CMK (cell line): ENCODE results near the gene RAB7B.

Experiments used
- DNase-seq: peaks from one replicate; pipeline ENCODE4 v3.0.0-alpha.2; 2010; ENCODE audit warnings: low read depth

RAB7B gene

GRCh38 chr1:205994346-205994745, 8.8 kb downstream of the RAB7B start:
- DNase-seq, result no peak

GRCh38 chr1:205993068-205993467, 10.1 kb downstream of the RAB7B start:
- no peak for DNase-seq

- no peak for DNase-seq
These were observed 10.8 kb downstream of the RAB7B start for GRCh38 chr1:205992218-205992882.

- DNase-seq, result no peak
These were observed 12.0 kb downstream of the RAB7B start for GRCh38 chr1:205991237-205991636.

- DNase-seq, result no peak
These were observed 13.0 kb downstream of the RAB7B start for GRCh38 chr1:205990226-205990625.

- no peak for DNase-seq
These were observed 13.4 kb downstream of the RAB7B start for GRCh38 chr1:205989786-205990185.

GRCh38 chr1:205988585-205988995, 14.6 kb downstream of the RAB7B start:
- DNase-seq, result no peak

GRCh38 chr1:205986861-205987260, 16.3 kb downstream of the RAB7B start:
- no peak for DNase-seq

- no peak for DNase-seq
These were observed 16.9 kb downstream of the RAB7B start for GRCh38 chr1:205986292-205986691.

- DNase-seq, result no peak
These were observed 17.7 kb downstream of the RAB7B start for GRCh38 chr1:205985330-205986005.

GRCh38 chr1:205983925-205984725, 19.1 kb downstream of the RAB7B start:
- peak; percentile 8 for DNase-seq

- no peak for DNase-seq
These were observed 21.9 kb downstream of the RAB7B start for GRCh38 chr1:205981257-205981656.

- DNase-seq, result no peak
These were observed 22.8 kb downstream of the RAB7B start for GRCh38 chr1:205980237-205980870.

- no peak for DNase-seq
These were observed 23.9 kb downstream of the RAB7B start for GRCh38 chr1:205979301-205979700.

GRCh38 chr1:205978676-205979075, 24.5 kb downstream of the RAB7B start:
- DNase-seq, result no peak

- peak; percentile 75 for DNase-seq
These were observed 25.7 kb downstream of the RAB7B start for GRCh38 chr1:205977402-205978014.

GRCh38 chr1:205976708-205977401, 26.3 kb downstream of the RAB7B start:
- DNase-seq, result no peak

- DNase-seq, result no peak
These were observed 27.2 kb downstream of the RAB7B start for GRCh38 chr1:205976036-205976435.

GRCh38 chr1:205975387-205975998, 27.7 kb downstream of the RAB7B start:
- no peak for DNase-seq

- DNase-seq, result no peak
These were observed 28.5 kb downstream of the RAB7B start for GRCh38 chr1:205974712-205975111.
